GM12878 (cell line): ENCODE measurements around the gene OR6Q1. TPM values are rescaled to one million over a fixed set of nuclear protein-coding genes. Genes with fewer than 3 reads are reported as not detected.

Source experiments
- ATAC-seq: fragments of 200-7000 bp; cut with Tn5 transposase; 3 replicates; pipeline ENCODE4 v1.9.1; 2020; ENCODE audit warnings: mild to moderate bottlenecking, moderate library complexity
- BruUV-seq: library from RNA; stranded (reverse); fragments of 400-500 nt; replicated peaks from 2 replicates; lab custom pipeline; 2021; lab: Mats Ljungman, UMichigan
- CTCF ChIA-PET: fragments of 300-600 bp; sonication (Branson Sonifier 250); formaldehyde crosslinking; extraction: SDS; loops from one replicate; lab custom pipeline; 2021; ENCODE audit warnings: inconsistent platforms; lab: Yijun Ruan, JAX
- POLR2A ChIA-PET: fragments of 350-600 bp; formaldehyde crosslinking; extraction: SDS; loops from one replicate; lab custom pipeline; 2021; ENCODE audit warnings: inconsistent platforms; lab: Charles Lee
- RAD21 ChIA-PET: fragments of 300-600 bp; sonication (Branson Sonifier 250); formaldehyde crosslinking; loops from one replicate; lab custom pipeline; 2023; ENCODE audit warnings: antibody characterized with exemption; ENCODE audit not compliant: unreplicated experiment; lab: Charles Lee
- SMC1A ChIA-PET: fragments of 300-600 bp; sonication (Branson Sonifier 250); formaldehyde crosslinking; loops from one replicate; lab custom pipeline; 2023; ENCODE audit not compliant: unreplicated experiment, uncharacterized antibody; lab: Charles Lee
- DNase-seq: peaks from one replicate; pipeline ENCODE4 v3.0.0-alpha.2; 2011; ENCODE audit warnings: low read depth, low spot score
- FAIRE-seq: peaks from 3 replicates; lab custom pipeline; 2011; peaks lifted over from hg19 to GRCh38; lab: Jason Lieb, UNC
- H2AFZ ChIP-seq: 2 replicates; pipeline ENCODE4 v1.6.0; 2011; ENCODE audit warnings: low read depth, low read length, control low read depth; ENCODE audit not compliant: control insufficient read depth
- H3K27ac ChIP-seq: 2 replicates; pipeline ENCODE4 v1.5.1; 2011; ENCODE audit warnings: control low read depth; ENCODE audit not compliant: control insufficient read depth, insufficient read depth
- H3K27me3 ChIP-seq, 2 experiments: replicated peaks in 1 of 2; 2 replicates each; pipeline versions ENCODE4 v1.6.0 to v1.6.1; 2011; ENCODE audit warnings: low read length in 1 of 2; ENCODE audit not compliant: control insufficient read depth in 2 of 2, insufficient read depth in 2 of 2
- H3K36me3 ChIP-seq, 2 experiments: 2 replicates each; pipeline ENCODE4 v1.5.1; 2011; ENCODE audit warnings: low read length in 1 of 2; ENCODE audit not compliant: control insufficient read depth in 2 of 2, insufficient read depth in 2 of 2
- H3K4me1 ChIP-seq: 2 replicates; pipeline ENCODE4 v1.6.1; 2011; ENCODE audit warnings: mild to moderate bottlenecking, low read length, moderate library complexity, mixed read lengths; ENCODE audit not compliant: control insufficient read depth, insufficient read depth
- H3K4me2 ChIP-seq: 2 replicates; pipeline ENCODE4 v1.6.0; 2011; ENCODE audit warnings: control low read depth; ENCODE audit not compliant: control insufficient read depth, insufficient read depth
- H3K4me3 ChIP-seq: fragments of 200-600 bp; sonication (generic); 2 replicates; pipeline ENCODE4 v1.5.1; 2016
- H3K79me2 ChIP-seq: 2 replicates; pipeline ENCODE4 v1.6.0; 2011; ENCODE audit warnings: low read length; ENCODE audit not compliant: control insufficient read depth, insufficient read depth
- H3K9ac ChIP-seq: 2 replicates; pipeline ENCODE4 v1.8.0; 2011; ENCODE audit warnings: low read length, control low read depth, mixed read lengths; ENCODE audit not compliant: control insufficient read depth, insufficient read depth
- H3K9me3 ChIP-seq: replicated peaks from 3 replicates; pipeline ENCODE4 v1.5.1; 2011; ENCODE audit warnings: mild to moderate bottlenecking, low read length; ENCODE audit not compliant: control insufficient read depth, insufficient read depth
- H4K20me1 ChIP-seq: 2 replicates; pipeline ENCODE4 v1.6.0; 2011; ENCODE audit not compliant: control insufficient read depth, insufficient read depth
- BHLHE40 ChIP-seq, 2 experiments: fragments of 450-650 bp in 1 of 2; IDR thresholded peaks; 2 replicates each; pipeline ENCODE4 v1.6.1; 2011 to 2017; ENCODE audit warnings: low read depth in 2 of 2, borderline replicate concordance in 1 of 2, improper control_type of control experiment in 1 of 2, low read length in 1 of 2, mild to moderate bottlenecking in 1 of 2
- CREB1 ChIP-seq: IDR thresholded peaks from 2 replicates; pipeline ENCODE4 v1.6.1; 2012; ENCODE audit warnings: low read depth, mild to moderate bottlenecking, inconsistent platforms
- GATAD2B ChIP-seq: fragments of 450-650 bp; conservative IDR thresholded peaks from 2 replicates; pipeline ENCODE4 v1.6.1; 2017; ENCODE audit warnings: low read depth, mild to moderate bottlenecking, moderate library complexity
- HDAC6 ChIP-seq: fragments of 200-600 bp; sonication (generic); IDR thresholded peaks from one replicate; pipeline ENCODE4 v1.8.0; 2017; ENCODE audit warnings: antibody characterized with exemption; ENCODE audit not compliant: unreplicated experiment
- JUNB ChIP-seq: IDR thresholded peaks from 2 replicates; pipeline ENCODE4 v1.6.1; 2016; ENCODE audit warnings: antibody characterized with exemption, mild to moderate bottlenecking
- SMAD5 ChIP-seq: IDR thresholded peaks from 2 replicates; pipeline ENCODE4 v1.6.1; 2016; ENCODE audit warnings: antibody characterized with exemption, low read depth
- SREBF1 ChIP-seq: IDR thresholded peaks from 2 replicates; pipeline ENCODE4 v1.6.1; 2012; ENCODE audit warnings: mild to moderate bottlenecking, low read length
- TCF12 ChIP-seq: IDR thresholded peaks from 2 replicates; pipeline ENCODE4 v1.6.1; 2011; ENCODE audit warnings: low read depth, mild to moderate bottlenecking, low read length
- USF2 ChIP-seq: IDR thresholded peaks from 2 replicates; pipeline ENCODE4 v1.6.1; 2011; ENCODE audit warnings: low read depth, low read length, improper control_type of control experiment, borderline replicate concordance
- ZNF274 ChIP-seq: IDR thresholded peaks from one replicate; pipeline ENCODE4 v1.8.0; 2011; ENCODE audit not compliant: insufficient read length, insufficient read depth
- WGBS: methylation state at CpG from one replicate; pipeline ENCODE4 v1.1.6; 2016; ENCODE audit warnings: low lambda C conversion rate; ENCODE audit not compliant: insufficient replicate concordance, insufficient coverage; ENCODE audit errors: missing lambda C conversion rate; 5-methylcytosine and 5-hydroxymethylcytosine counted together
- in situ Hi-C: fragments of 300-500 bp; cut with MboI; formaldehyde crosslinking; loops from 9 replicates; pipeline ENCODE4 v1.14.3; 2018; ENCODE audit warnings: mixed read lengths
- intact Hi-C: fragments of 100-400 bp; cut with micrococcal nuclease; formaldehyde crosslinking; loops from one replicate; pipeline ENCODE4 v1.14.2; 2022; ENCODE audit not compliant: unreplicated experiment
- polyA plus RNA-seq, 11 experiments: library from polyadenylated mRNA; depleted of rRNA in 4 of 11; unstranded in 6 of 11; stranded (reverse) in 5 of 11; fragments of >200 nt; fragmentation: Nextera tagmentation in 4 of 11; fragmentation: Illumina TruSeq in 1 of 11; extraction: Ambion mirVana in 4 of 11; extraction: Trizol in 1 of 11; gene quantifications; 1 replicate in 1 of 11; 2 replicates in 10 of 11; pipeline versions ENCODE4 v1.2.1 to v1.2.3, GENCODE V29; 2011 to 2016; ENCODE audit warnings: inconsistent platforms in 2 of 11, missing spikeins in 2 of 11, low read depth in 1 of 11
- total RNA-seq, 4 experiments: library from RNA; depleted of rRNA in 3 of 4; stranded (reverse); fragments of >200 nt in 3 of 4; fragmentation: Illumina TruSeq in 1 of 4; extraction: Trizol in 1 of 4; gene quantifications; 2 replicates each; pipeline versions ENCODE4 v1.2.1 to v1.2.3, GENCODE V29; 2013 to 2021
- TF ChIP-seq, protein P1 (sequence below): fragments of 450-650 bp; IDR thresholded peaks from 2 replicates; pipeline ENCODE4 v1.6.1; 2016; ENCODE audit warnings: mild to moderate bottlenecking, moderate library complexity, borderline replicate concordance

The OR6Q1 gene
- total and polyA plus RNA-seq, 10 of the 15 experiments (the other 5 are each of a cell fraction or from before 2014, with no cell fraction given) = not detected

DNA sequence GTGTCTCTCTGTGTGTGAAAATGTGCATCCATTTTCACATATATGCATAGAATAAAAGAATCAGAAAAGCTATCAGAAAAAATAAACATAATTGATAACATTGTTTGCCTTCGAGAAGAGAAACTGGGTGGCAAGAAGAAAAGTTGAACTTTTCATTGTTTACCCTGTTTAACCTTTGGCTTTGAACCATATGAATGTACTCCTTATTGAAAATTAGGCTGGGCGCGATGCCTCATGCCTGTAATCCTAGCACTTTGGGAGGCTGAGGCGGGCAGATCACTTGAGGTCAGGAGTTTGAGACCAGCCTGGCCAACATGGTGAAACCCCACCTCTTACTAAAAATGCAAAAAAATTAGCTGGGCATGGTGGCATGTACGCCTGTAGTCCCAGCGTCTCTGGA is 19.0 kb upstream of the OR6Q1 start:
- H3K9me3 ChIP-seq = no peaks in the 10 kb centered on the region
- BruUV-seq = no TSS peak
- no peaks in the 10 kb centered on the region for H3K4me1 ChIP-seq
- H3K79me2 ChIP-seq = no peaks in the 10 kb centered on the region
- SMC1A ChIA-PET = no interaction called here
- ATAC-seq (no peak), DNase-seq (no peak), FAIRE-seq (no peak)
- in situ Hi-C loops (no loop called here), intact Hi-C loops (no loop called here)
- POLR2A ChIA-PET = no interaction called here
- H3K4me3 ChIP-seq = no peak overlapping the region
- RAD21 ChIA-PET = no interaction called here
- no peak overlapping the region for H3K4me2 ChIP-seq
- no peak for TF ChIP-seq JUNB
- no peak for TF ChIP-seq USF2
- TF ChIP-seq HDAC6 = no peak
- no peak for TF ChIP-seq SREBF1
- TF ChIP-seq, protein P1, sequence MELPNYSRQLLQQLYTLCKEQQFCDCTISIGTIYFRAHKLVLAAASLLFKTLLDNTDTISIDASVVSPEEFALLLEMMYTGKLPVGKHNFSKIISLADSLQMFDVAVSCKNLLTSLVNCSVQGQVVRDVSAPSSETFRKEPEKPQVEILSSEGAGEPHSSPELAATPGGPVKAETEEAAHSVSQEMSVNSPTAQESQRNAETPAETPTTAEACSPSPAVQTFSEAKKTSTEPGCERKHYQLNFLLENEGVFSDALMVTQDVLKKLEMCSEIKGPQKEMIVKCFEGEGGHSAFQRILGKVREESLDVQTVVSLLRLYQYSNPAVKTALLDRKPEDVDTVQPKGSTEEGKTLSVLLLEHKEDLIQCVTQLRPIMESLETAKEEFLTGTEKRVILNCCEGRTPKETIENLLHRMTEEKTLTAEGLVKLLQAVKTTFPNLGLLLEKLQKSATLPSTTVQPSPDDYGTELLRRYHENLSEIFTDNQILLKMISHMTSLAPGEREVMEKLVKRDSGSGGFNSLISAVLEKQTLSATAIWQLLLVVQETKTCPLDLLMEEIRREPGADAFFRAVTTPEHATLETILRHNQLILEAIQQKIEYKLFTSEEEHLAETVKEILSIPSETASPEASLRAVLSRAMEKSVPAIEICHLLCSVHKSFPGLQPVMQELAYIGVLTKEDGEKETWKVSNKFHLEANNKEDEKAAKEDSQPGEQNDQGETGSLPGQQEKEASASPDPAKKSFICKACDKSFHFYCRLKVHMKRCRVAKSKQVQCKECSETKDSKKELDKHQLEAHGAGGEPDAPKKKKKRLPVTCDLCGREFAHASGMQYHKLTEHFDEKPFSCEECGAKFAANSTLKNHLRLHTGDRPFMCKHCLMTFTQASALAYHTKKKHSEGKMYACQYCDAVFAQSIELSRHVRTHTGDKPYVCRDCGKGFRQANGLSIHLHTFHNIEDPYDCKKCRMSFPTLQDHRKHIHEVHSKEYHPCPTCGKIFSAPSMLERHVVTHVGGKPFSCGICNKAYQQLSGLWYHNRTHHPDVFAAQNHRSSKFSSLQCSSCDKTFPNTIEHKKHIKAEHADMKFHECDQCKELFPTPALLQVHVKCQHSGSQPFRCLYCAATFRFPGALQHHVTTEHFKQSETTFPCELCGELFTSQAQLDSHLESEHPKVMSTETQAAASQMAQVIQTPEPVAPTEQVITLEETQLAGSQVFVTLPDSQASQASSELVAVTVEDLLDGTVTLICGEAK = no peak
- no peak for TF ChIP-seq SMAD5
- TF ChIP-seq BHLHE40 (IDR thresholded peaks at IDR 0.05; ENCODE audit: borderline replicate concordance in 1 of 2, low read depth in 2 of 2, low read length in 1 of 2) = no peak
- no peak for TF ChIP-seq GATAD2B
- no peak for TF ChIP-seq CREB1
- TF ChIP-seq TCF12 = no peak
- TF ChIP-seq ZNF274 = no peak
- WGBS = 38% methylated on average over 6 of the region's 6 CpGs
- no peak overlapping the region for H2AFZ ChIP-seq
- no peaks in the 10 kb centered on the region for H3K36me3 ChIP-seq
- no peak overlapping the region for H3K27ac ChIP-seq
- no peaks in the 10 kb centered on the region for H3K27me3 ChIP-seq
- CTCF ChIA-PET = no interaction called here
- no peak overlapping the region for H3K9ac ChIP-seq
- no peaks in the 10 kb centered on the region for H4K20me1 ChIP-seq
